ENCODE results near the gene CRNN.

The CRNN gene

GRCh38 chr1:152359906-152360305 lies 54.2 kb downstream of the CRNN start, which contains the start of gene FLG2:
TSS of gene FLG2 (minus strand) at chr1:152360006. CDS start at chr1:152358884, 1,122 bp downstream.
- no peak within 1 kb of the TSS for H3K4me3 ChIP-seq (ENCODE audit: control insufficient read depth, low read depth, low read length)
- TF ChIP-seq, protein P1, sequence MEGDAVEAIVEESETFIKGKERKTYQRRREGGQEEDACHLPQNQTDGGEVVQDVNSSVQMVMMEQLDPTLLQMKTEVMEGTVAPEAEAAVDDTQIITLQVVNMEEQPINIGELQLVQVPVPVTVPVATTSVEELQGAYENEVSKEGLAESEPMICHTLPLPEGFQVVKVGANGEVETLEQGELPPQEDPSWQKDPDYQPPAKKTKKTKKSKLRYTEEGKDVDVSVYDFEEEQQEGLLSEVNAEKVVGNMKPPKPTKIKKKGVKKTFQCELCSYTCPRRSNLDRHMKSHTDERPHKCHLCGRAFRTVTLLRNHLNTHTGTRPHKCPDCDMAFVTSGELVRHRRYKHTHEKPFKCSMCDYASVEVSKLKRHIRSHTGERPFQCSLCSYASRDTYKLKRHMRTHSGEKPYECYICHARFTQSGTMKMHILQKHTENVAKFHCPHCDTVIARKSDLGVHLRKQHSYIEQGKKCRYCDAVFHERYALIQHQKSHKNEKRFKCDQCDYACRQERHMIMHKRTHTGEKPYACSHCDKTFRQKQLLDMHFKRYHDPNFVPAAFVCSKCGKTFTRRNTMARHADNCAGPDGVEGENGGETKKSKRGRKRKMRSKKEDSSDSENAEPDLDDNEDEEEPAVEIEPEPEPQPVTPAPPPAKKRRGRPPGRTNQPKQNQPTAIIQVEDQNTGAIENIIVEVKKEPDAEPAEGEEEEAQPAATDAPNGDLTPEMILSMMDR (IDR thresholded peaks at IDR 0.05; ENCODE audit: control insufficient read depth, insufficient read depth, low read depth, low read length, missing control alignments): no peak
- DNase-seq (ENCODE audit: low read depth): no peak

Measured in AG09309 (cell line).